GM12801 (cell line): Measurements from ENCODE around the gene LBHD2.

ENCODE experiments used
- CTCF ChIP-seq: IDR thresholded peaks from one replicate; pipeline ENCODE4 v1.5.1; 2011; ENCODE audit warnings: control low read depth; ENCODE audit not compliant: insufficient read length; ENCODE audit errors: extremely low read depth

The LBHD2 gene

GRCh38 chr14:103110681-103111231, 26.7 kb downstream of the LBHD2 start:
- TF ChIP-seq CTCF: no peak

GRCh38 chr14:103111232-103111868, 27.3 kb downstream of the LBHD2 start:
- no peak for TF ChIP-seq CTCF

- TF ChIP-seq CTCF: no peak
Measured at GRCh38 chr14:103112400-103113243, 28.6 kb downstream of the LBHD2 start.

- no peak for TF ChIP-seq CTCF
Measured at GRCh38 chr14:103113303-103113702, 29.3 kb downstream of the LBHD2 start.

- TF ChIP-seq CTCF: no peak
Measured at GRCh38 chr14:103113774-103114173, 29.8 kb downstream of the LBHD2 start.

- no peak for TF ChIP-seq CTCF
Measured at GRCh38 chr14:103115845-103116572, 32.0 kb downstream of the LBHD2 start.

GRCh38 chr14:103116636-103117035, 32.6 kb downstream of the LBHD2 start:
- no peak for TF ChIP-seq CTCF
